WTC11 (cell line): ENCODE results near the gene MRPL51. TPM values are rescaled to one million over a fixed set of nuclear protein-coding genes. Genes with fewer than 3 reads are reported as not detected.

ENCODE experiments used
- ATAC-seq: fragments of 200-7000 bp; cut with Tn5 transposase; 2 replicates; pipeline ENCODE4 v1.10.0; 2021; ENCODE audit warnings: mild to moderate bottlenecking, moderate library complexity
- CTCF ChIA-PET: fragments of 300-600 bp; sonication (Branson Sonifier 250); formaldehyde crosslinking; loops from one replicate; lab custom pipeline; 2021; ENCODE audit warnings: antibody characterized with exemption; lab: Charles Lee
- POLR2A ChIA-PET: fragments of 350-600 bp; sonication (Branson Sonifier 250); formaldehyde crosslinking; loops from one replicate; lab custom pipeline; 2021; ENCODE audit warnings: antibody characterized with exemption; lab: Charles Lee
- DNase-seq: peaks from one replicate; pipeline ENCODE4 v3.0.0; 2021; ENCODE audit warnings: low spot score
- H3K27ac Mint-ChIP-seq: 2 replicates; pipeline ENCODE4 v1.8.0; 2021; ENCODE audit warnings: mixed read lengths
- H3K27me3 Mint-ChIP-seq: 2 replicates; pipeline ENCODE4 v1.8.0; 2021; ENCODE audit warnings: low read depth, mild to moderate bottlenecking, moderate library complexity, mixed read lengths
- H3K36me3 Mint-ChIP-seq: 2 replicates; pipeline ENCODE4 v1.8.0; 2021; ENCODE audit warnings: mixed read lengths
- H3K4me1 Mint-ChIP-seq: 2 replicates; pipeline ENCODE4 v1.8.0; 2022; ENCODE audit warnings: mixed read lengths
- H3K4me3 Mint-ChIP-seq: 2 replicates; pipeline ENCODE4 v1.8.0; 2021; ENCODE audit warnings: mild to moderate bottlenecking, moderate library complexity, mixed read lengths
- H3K9me3 Mint-ChIP-seq: 2 replicates; pipeline ENCODE4 v1.8.0; 2021; ENCODE audit warnings: mixed read lengths
- ETV6 ChIP-seq: sonication (generic); formaldehyde crosslinking; IDR thresholded peaks from 2 replicates; pipeline ENCODE4 v1.8.1; 2022; ENCODE audit warnings: mild to moderate bottlenecking, missing genetic modification reagents
- JUN ChIP-seq: sonication (generic); formaldehyde crosslinking; IDR thresholded peaks from 2 replicates; pipeline ENCODE4 v1.8.0; 2023; ENCODE audit warnings: mild to moderate bottlenecking, missing genetic modification reagents
- NFATC4 ChIP-seq: fragments of 250-450 bp; sonication (Bioruptor Pico); IDR thresholded peaks from 2 replicates; pipeline ENCODE4 v1.9.0; 2021; ENCODE audit warnings: mild to moderate bottlenecking
- TCF7 ChIP-seq: sonication (generic); formaldehyde crosslinking; IDR thresholded peaks from 2 replicates; pipeline ENCODE4 v1.8.0; 2022; ENCODE audit warnings: mild to moderate bottlenecking, low read depth, missing genetic modification reagents, moderate library complexity
- TEAD4 ChIP-seq: sonication (generic); formaldehyde crosslinking; IDR thresholded peaks from 2 replicates; pipeline ENCODE4 v1.8.0; 2022; ENCODE audit warnings: mild to moderate bottlenecking, missing genetic modification reagents
- ZNF219 ChIP-seq: sonication (generic); formaldehyde crosslinking; IDR thresholded peaks from 2 replicates; pipeline ENCODE4 v1.8.0; 2023; ENCODE audit warnings: missing genetic modification reagents, mild to moderate bottlenecking, borderline replicate concordance
- ZNF232 ChIP-seq: sonication (generic); formaldehyde crosslinking; IDR thresholded peaks from 2 replicates; pipeline ENCODE4 v1.8.0; 2022; ENCODE audit warnings: mild to moderate bottlenecking, missing genetic modification reagents
- ZNF416 ChIP-seq: fragments of 250-450 bp; sonication (Bioruptor Pico); IDR thresholded peaks from 2 replicates; pipeline ENCODE4 v1.9.0; 2021; ENCODE audit warnings: mild to moderate bottlenecking, inconsistent platforms
- total RNA-seq: library from RNA; stranded (reverse); gene quantifications from 3 replicates; pipeline ENCODE4 v1.2.3, GENCODE V29; 2021
- TF ChIP-seq, protein P1 (sequence below): sonication (generic); formaldehyde crosslinking; IDR thresholded peaks from 2 replicates; pipeline ENCODE4 v1.8.1; 2023; ENCODE audit warnings: mild to moderate bottlenecking, moderate library complexity, missing genetic modification reagents
- TF ChIP-seq, protein P2 (sequence below): sonication (generic); formaldehyde crosslinking; IDR thresholded peaks from 2 replicates; pipeline ENCODE4 v1.8.0; 2023; ENCODE audit warnings: mild to moderate bottlenecking, missing genetic modification reagents
- TF ChIP-seq, protein P3 (sequence below): sonication (generic); formaldehyde crosslinking; IDR thresholded peaks from 2 replicates; pipeline ENCODE4 v1.8.1; 2023; ENCODE audit warnings: mild to moderate bottlenecking, missing genetic modification reagents, borderline replicate concordance
- TF ChIP-seq, protein P4 (sequence below): sonication (generic); formaldehyde crosslinking; IDR thresholded peaks from 2 replicates; pipeline ENCODE4 v1.8.0; 2022; ENCODE audit warnings: mild to moderate bottlenecking, missing genetic modification reagents
- TF ChIP-seq, protein P5 (sequence below): fragments of 250-450 bp; sonication (Bioruptor Pico); conservative IDR thresholded peaks from 2 replicates; pipeline ENCODE4 v1.9.0; 2021; ENCODE audit warnings: mild to moderate bottlenecking
- TF ChIP-seq, protein P6 (sequence below): sonication (generic); formaldehyde crosslinking; conservative IDR thresholded peaks from 2 replicates; pipeline ENCODE4 v1.8.1; 2022; ENCODE audit warnings: mild to moderate bottlenecking, missing genetic modification reagents
- TF ChIP-seq, protein P7 (sequence below): sonication (generic); formaldehyde crosslinking; IDR thresholded peaks from 2 replicates; pipeline ENCODE4 v1.8.1; 2022; ENCODE audit warnings: low read depth, mild to moderate bottlenecking, moderate library complexity, missing genetic modification reagents, borderline replicate concordance
- TF ChIP-seq, protein P8 (sequence below): sonication (generic); formaldehyde crosslinking; IDR thresholded peaks from 2 replicates; pipeline ENCODE4 v1.8.0; 2022; ENCODE audit warnings: mild to moderate bottlenecking, missing genetic modification reagents

Gene MRPL51
- total RNA-seq, 1 experiment from 2014 or later: 290 TPM

DNA sequence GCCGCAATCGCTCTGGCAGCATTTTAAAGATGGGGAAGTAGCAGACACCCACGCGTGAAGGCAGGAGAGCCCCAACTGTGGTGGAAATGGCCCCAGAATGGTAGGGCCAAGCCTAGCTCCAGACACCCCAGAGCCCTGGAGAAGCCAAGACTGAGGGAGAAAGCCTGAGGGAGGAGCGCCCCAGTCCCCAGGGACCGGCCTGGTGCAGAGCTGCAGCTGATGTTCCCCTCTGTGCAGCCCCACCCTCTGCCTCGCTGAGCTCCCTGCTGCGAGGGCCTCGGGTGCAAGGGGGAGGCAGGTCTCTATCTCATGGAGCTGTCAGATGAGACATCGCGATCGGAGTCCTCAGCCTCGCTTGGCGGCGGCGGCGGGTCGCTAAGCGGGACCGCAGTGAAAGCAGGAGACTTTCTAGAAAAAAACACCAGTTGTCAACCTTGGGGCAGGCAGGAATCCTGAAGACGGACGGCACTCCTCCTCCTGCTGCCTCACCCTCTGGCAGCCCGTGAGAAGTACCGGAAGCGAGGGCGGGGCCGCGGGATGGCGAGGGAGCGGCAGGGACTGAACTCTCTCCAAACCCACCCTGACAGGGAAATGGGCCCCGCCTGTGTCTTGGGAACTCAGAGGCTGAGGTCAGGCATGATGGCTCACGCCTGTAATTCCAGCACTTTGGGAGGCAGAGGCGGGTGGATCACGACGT lies 47.3 kb upstream of the MRPL51 start (continued):
- TF ChIP-seq, protein P1, sequence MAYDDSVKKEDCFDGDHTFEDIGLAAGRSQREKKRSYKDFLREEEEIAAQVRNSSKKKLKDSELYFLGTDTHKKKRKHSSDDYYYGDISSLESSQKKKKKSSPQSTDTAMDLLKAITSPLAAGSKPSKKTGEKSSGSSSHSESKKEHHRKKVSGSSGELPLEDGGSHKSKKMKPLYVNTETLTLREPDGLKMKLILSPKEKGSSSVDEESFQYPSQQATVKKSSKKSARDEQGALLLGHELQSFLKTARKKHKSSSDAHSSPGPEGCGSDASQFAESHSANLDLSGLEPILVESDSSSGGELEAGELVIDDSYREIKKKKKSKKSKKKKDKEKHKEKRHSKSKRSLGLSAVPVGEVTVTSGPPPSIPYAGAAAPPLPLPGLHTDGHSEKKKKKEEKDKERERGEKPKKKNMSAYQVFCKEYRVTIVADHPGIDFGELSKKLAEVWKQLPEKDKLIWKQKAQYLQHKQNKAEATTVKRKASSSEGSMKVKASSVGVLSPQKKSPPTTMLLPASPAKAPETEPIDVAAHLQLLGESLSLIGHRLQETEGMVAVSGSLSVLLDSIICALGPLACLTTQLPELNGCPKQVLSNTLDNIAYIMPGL (CRISPR knock-in tag): no peak
- 0 out of 2 replicates have a peak, but pooled peaks have one; percentile 48 for TF ChIP-seq TEAD4 (CRISPR knock-in tag)
- TF ChIP-seq, protein P2, sequence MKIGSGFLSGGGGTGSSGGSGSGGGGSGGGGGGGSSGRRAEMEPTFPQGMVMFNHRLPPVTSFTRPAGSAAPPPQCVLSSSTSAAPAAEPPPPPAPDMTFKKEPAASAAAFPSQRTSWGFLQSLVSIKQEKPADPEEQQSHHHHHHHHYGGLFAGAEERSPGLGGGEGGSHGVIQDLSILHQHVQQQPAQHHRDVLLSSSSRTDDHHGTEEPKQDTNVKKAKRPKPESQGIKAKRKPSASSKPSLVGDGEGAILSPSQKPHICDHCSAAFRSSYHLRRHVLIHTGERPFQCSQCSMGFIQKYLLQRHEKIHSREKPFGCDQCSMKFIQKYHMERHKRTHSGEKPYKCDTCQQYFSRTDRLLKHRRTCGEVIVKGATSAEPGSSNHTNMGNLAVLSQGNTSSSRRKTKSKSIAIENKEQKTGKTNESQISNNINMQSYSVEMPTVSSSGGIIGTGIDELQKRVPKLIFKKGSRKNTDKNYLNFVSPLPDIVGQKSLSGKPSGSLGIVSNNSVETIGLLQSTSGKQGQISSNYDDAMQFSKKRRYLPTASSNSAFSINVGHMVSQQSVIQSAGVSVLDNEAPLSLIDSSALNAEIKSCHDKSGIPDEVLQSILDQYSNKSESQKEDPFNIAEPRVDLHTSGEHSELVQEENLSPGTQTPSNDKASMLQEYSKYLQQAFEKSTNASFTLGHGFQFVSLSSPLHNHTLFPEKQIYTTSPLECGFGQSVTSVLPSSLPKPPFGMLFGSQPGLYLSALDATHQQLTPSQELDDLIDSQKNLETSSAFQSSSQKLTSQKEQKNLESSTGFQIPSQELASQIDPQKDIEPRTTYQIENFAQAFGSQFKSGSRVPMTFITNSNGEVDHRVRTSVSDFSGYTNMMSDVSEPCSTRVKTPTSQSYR: no peak
- TF ChIP-seq, protein P3, sequence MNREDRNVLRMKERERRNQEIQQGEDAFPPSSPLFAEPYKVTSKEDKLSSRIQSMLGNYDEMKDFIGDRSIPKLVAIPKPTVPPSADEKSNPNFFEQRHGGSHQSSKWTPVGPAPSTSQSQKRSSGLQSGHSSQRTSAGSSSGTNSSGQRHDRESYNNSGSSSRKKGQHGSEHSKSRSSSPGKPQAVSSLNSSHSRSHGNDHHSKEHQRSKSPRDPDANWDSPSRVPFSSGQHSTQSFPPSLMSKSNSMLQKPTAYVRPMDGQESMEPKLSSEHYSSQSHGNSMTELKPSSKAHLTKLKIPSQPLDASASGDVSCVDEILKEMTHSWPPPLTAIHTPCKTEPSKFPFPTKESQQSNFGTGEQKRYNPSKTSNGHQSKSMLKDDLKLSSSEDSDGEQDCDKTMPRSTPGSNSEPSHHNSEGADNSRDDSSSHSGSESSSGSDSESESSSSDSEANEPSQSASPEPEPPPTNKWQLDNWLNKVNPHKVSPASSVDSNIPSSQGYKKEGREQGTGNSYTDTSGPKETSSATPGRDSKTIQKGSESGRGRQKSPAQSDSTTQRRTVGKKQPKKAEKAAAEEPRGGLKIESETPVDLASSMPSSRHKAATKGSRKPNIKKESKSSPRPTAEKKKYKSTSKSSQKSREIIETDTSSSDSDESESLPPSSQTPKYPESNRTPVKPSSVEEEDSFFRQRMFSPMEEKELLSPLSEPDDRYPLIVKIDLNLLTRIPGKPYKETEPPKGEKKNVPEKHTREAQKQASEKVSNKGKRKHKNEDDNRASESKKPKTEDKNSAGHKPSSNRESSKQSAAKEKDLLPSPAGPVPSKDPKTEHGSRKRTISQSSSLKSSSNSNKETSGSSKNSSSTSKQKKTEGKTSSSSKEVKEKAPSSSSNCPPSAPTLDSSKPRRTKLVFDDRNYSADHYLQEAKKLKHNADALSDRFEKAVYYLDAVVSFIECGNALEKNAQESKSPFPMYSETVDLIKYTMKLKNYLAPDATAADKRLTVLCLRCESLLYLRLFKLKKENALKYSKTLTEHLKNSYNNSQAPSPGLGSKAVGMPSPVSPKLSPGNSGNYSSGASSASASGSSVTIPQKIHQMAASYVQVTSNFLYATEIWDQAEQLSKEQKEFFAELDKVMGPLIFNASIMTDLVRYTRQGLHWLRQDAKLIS (CRISPR knock-in tag): no peak
- TF ChIP-seq, all 79 proteins: peak for 6

DNA sequence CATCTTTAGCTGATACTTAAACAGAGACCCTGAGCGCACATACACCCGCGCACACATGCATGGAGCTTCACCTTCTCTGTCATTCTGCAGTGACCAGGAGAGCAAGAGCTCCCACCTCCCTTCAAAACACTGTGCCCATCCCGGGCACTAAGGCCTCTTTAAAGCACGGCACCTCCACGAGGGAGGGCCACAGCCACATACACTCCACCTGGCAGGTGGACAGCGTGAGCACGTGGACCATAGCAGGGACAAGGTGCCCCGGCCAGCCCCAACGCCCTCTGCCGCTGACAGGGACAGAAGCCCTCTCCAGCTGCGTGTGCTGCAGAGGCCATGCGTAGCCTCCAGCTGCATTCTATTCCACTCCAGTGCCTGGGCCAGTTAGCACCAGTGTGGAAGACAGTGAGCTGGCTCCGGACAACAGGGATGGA lies 46.7 kb upstream of the MRPL51 start:
- Mint-ChIP-seq H3K27ac (peak overlapping the region; percentile 92), H3K27me3 (no peaks in the 10 kb centered on the region; the same call in 1 of the 2 replicates), H3K4me3 (peak overlapping the region; percentile 44; the same call in 1 of the 2 replicates), H3K36me3 (peaks cover 58% of the 10 kb centered on the region), H3K9me3 (no peaks in the 10 kb centered on the region), H3K4me1 (peaks cover 44% of the 10 kb centered on the region)
- ATAC-seq: peak; percentile 0
- POLR2A ChIA-PET: interaction anchor here (0.6 to 1.4 kb wide), 5 partner anchors 49 to 386 kb away, joined by 3 to 4 read pairs (median 4); partner anchors contain the start of gene ZNF384
- no peak for DNase-seq
- CTCF ChIA-PET: interaction anchor here (0.8 to 7.1 kb wide), 9 partner anchors 14 to 217 kb away, joined by 3 to 195 read pairs (median 13); partner anchors contain the start of gene IFFO1
- TF ChIP-seq TCF7 (CRISPR knock-in tag) (no peak), ZNF416 (CRISPR knock-in tag) (no peak), ZNF232 (CRISPR knock-in tag) (no peak), ETV6 (CRISPR knock-in tag) (no peak), NFATC4 (CRISPR knock-in tag) (peak; percentile 59; the same call in 1 of the 2 replicates), JUN (CRISPR knock-in tag) (no peak), ZNF219 (no peak)
- TF ChIP-seq, protein P4, sequence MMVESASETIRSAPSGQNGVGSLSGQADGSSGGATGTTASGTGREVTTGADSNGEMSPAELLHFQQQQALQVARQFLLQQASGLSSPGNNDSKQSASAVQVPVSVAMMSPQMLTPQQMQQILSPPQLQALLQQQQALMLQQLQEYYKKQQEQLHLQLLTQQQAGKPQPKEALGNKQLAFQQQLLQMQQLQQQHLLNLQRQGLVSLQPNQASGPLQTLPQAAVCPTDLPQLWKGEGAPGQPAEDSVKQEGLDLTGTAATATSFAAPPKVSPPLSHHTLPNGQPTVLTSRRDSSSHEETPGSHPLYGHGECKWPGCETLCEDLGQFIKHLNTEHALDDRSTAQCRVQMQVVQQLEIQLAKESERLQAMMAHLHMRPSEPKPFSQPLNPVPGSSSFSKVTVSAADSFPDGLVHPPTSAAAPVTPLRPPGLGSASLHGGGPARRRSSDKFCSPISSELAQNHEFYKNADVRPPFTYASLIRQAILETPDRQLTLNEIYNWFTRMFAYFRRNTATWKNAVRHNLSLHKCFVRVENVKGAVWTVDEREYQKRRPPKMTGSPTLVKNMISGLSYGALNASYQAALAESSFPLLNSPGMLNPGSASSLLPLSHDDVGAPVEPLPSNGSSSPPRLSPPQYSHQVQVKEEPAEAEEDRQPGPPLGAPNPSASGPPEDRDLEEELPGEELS (CRISPR knock-in tag): no peak
- TF ChIP-seq, protein P5, sequence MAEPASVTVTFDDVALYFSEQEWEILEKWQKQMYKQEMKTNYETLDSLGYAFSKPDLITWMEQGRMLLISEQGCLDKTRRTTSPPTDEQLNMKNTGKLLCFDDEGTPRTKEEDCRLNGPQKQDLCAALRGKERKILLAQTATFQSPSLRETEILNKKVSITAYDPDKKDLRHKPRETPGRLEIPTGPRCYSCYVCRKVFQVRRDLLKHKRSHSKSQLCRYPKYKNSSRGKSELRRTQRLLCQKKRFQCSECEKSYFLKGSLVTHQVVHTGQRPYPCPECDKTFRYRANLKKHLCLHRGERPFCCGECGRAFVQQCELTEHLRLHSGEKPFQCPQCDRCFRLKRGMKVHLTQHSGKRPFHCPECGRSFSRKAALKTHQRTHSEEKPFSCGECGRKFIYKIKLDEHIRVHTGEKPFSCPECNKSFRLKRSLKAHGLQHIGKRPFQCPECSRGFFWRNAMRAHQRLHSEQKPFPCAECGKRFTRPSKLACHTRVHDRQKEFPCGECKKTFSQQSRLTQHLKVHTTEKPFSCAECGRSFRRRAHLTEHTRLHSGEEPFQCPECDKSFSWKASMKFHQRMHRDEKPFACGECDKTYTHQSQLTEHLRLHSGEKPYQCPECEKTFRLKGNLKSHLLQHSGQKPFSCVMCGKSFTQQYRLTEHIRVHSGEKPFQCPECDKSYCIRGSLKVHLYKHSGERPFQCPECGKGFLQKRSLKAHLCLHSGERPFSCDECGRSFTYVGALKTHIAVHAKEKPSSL (CRISPR knock-in tag): peak; percentile 48; the same call in 1 of the 2 replicates
- TF ChIP-seq, protein P6, sequence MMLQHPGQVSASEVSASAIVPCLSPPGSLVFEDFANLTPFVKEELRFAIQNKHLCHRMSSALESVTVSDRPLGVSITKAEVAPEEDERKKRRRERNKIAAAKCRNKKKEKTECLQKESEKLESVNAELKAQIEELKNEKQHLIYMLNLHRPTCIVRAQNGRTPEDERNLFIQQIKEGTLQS: no peak
- TF ChIP-seq, protein P7, sequence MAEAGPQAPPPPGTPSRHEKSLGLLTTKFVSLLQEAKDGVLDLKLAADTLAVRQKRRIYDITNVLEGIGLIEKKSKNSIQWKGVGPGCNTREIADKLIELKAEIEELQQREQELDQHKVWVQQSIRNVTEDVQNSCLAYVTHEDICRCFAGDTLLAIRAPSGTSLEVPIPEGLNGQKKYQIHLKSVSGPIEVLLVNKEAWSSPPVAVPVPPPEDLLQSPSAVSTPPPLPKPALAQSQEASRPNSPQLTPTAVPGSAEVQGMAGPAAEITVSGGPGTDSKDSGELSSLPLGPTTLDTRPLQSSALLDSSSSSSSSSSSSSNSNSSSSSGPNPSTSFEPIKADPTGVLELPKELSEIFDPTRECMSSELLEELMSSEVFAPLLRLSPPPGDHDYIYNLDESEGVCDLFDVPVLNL (CRISPR knock-in tag): no peak
- TF ChIP-seq, protein P8, sequence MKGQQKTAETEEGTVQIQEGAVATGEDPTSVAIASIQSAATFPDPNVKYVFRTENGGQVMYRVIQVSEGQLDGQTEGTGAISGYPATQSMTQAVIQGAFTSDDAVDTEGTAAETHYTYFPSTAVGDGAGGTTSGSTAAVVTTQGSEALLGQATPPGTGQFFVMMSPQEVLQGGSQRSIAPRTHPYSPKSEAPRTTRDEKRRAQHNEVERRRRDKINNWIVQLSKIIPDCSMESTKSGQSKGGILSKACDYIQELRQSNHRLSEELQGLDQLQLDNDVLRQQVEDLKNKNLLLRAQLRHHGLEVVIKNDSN: no peak
